ENCODE measurements around the gene SLC3A2.

The SLC3A2 gene

DNA sequence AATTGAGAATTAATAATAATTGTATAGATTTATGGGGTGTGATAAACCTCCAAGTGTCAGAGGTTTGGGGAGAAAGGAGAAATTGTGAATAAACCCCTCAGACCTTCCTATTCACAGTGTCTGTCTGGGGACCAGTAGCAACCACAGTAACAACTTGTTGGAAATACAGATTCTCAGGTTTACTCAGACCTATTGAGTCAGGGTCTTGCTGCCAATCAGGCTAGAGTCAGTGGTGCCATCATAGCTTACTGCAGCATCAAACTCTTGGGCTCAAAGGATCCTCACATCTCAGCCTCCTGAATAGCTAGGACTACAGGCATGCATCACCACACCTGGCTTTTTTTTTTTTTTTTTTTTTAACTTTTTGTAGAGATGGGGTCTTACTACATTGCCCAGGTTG is 17.3 kb downstream of the SLC3A2 start:
- no peaks in the 10 kb centered on the region for H3K9me3 ChIP-seq
- H3K36me3 ChIP-seq (replicated peaks), result no peaks in the 10 kb centered on the region
- no peak for DNase-seq (ENCODE audit: low spot score in 2 of 2)
- H3K27me3 ChIP-seq (ENCODE audit: low read depth), result peaks cover 11% of the 10 kb centered on the region
- H3K4me3 ChIP-seq, result no peak overlapping the region
- in situ Hi-C loops (cut with MboI; ENCODE audit: low sequenced_read_pairs), result no loop called here
- peaks cover 2% of the 10 kb centered on the region; the same call in 1 of the 2 replicates for H3K4me1 ChIP-seq

- H3K4me3 ChIP-seq, result no peak overlapping the region
- DNase-seq (ENCODE audit: low spot score in 2 of 2), result no peak
- peaks cover 2% of the 10 kb centered on the region; the same call in 1 of the 2 replicates for H3K4me1 ChIP-seq
- peaks cover 11% of the 10 kb centered on the region for H3K27me3 ChIP-seq (ENCODE audit: low read depth)
- H3K36me3 ChIP-seq (replicated peaks), result no peaks in the 10 kb centered on the region
- no peaks in the 10 kb centered on the region for H3K9me3 ChIP-seq
- in situ Hi-C loops (cut with MboI; ENCODE audit: low sequenced_read_pairs), result loop anchor here (25.0 kb wide), 1 partner anchor 759 kb away; the partner anchor contains the start of gene ATL3
These were observed 22.2 kb downstream of the SLC3A2 start for GRCh38 chr11:62902932-62903331.

GRCh38 chr11:62905296-62905695 is 24.6 kb downstream of the SLC3A2 start:
- H3K27me3 ChIP-seq (ENCODE audit: low read depth), result peaks cover 11% of the 10 kb centered on the region
- no peak overlapping the region for H3K4me3 ChIP-seq
- no peaks in the 10 kb centered on the region for H3K4me1 ChIP-seq
- H3K36me3 ChIP-seq (replicated peaks), result no peaks in the 10 kb centered on the region
- in situ Hi-C loops (cut with MboI; ENCODE audit: low sequenced_read_pairs), result loop anchor here (5.0 to 25.0 kb wide), 3 partner anchors 117 to 757 kb away; partner anchors contain the start of gene ATL3
- DNase-seq (ENCODE audit: low spot score in 2 of 2), result no peak
- no peaks in the 10 kb centered on the region for H3K9me3 ChIP-seq

DNA sequence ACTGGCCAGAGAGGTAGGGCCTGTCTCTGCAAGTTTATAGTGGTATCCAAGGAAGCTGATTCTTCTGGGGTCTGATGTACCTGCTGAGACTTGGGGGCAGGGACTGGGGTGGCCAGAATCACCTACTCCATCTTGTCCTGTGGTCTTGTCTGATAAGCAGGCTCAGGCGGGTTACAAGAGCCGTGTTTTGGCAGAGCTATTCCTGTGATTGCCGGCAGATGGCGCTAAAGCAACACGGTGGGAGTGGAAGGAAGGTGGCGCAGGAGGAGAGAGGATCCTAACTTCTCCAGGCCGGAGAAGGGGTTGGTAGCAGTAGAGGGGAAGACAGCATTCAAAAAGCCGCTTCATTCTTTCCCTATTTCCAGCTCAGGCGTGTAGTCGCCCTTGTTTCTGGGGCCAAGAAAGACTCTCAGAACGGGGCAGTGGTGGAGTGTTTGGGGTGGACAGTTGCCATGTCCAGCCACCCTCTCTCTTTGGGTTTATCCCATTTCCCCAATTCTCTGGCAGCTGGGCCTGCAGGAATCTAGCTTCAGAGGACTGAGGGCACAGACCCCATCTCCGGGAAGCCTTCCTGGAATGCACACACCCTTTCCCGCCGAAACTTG is 25.3 kb downstream of the SLC3A2 start:
- Histone ChIP-seq H3K36me3 (replicated peaks) (no peaks in the 10 kb centered on the region), H3K27me3 (ENCODE audit: low read depth) (peaks cover 11% of the 10 kb centered on the region), H3K4me3 (no peak overlapping the region), H3K9me3 (no peaks in the 10 kb centered on the region), H3K4me1 (no peaks in the 10 kb centered on the region)
- DNase-seq (ENCODE audit: low spot score in 2 of 2), result peak; percentile 72 to 88
- in situ Hi-C loops (cut with MboI; ENCODE audit: low sequenced_read_pairs), result loop anchor here (5.0 to 25.0 kb wide), 3 partner anchors 116 to 756 kb away; partner anchors contain the start of gene ATL3

GRCh38 chr11:62908468-62909072 is 27.9 kb downstream of the SLC3A2 start:
- no peak for DNase-seq (ENCODE audit: low spot score in 2 of 2)
- in situ Hi-C loops (cut with MboI; ENCODE audit: low sequenced_read_pairs), result loop anchor here (5.0 to 25.0 kb wide), 3 partner anchors 114 to 754 kb away; partner anchors contain the start of gene ATL3
- H3K4me1 ChIP-seq, result no peaks in the 10 kb centered on the region
- no peaks in the 10 kb centered on the region for H3K36me3 ChIP-seq (replicated peaks)
- no peaks in the 10 kb centered on the region for H3K27me3 ChIP-seq (ENCODE audit: low read depth)
- no peak overlapping the region for H3K4me3 ChIP-seq
- H3K9me3 ChIP-seq, result no peaks in the 10 kb centered on the region

DNA sequence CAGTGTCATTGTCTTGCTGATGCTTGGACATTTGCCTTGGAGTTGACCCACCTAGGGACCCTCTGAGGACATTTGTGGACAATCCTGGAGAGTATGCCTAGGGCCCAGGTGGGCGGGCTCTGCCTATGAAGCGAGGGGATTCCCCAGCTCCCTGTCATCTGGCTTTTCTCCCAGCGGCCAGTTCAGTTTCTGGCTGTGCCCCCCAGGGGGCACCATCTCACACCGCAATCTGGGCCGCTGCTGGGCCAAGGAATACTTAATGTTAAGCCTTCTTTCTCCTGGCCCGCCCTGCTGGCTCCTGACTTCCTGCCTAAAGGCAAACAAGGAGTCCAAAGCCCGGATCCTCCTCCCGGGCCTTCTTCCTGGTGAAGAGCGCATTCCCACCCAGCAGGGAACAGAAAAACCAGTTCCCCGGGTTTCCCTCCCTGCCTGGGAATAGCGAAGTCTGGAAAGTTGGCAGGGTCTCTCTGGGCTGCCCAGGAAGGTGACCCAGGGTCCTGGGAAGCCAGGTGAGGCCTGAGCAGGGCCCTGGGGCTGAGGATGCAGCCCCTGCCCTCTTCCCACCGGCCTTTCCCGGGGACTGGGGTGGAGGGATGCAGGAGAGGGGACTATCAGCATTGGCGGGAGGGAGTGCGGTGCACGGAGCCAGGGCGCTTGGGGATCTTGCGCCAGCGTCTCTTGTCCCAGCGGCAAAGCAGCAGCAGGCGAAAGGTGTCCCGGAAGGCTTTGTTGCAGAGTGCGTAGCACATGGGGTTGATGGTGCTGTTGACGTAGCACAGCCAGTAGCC is 28.6 kb downstream of the SLC3A2 start:
- Histone ChIP-seq H3K36me3 (replicated peaks) (no peaks in the 10 kb centered on the region), H3K27me3 (ENCODE audit: low read depth) (no peaks in the 10 kb centered on the region), H3K4me1 (no peaks in the 10 kb centered on the region), H3K4me3 (no peak overlapping the region), H3K9me3 (no peaks in the 10 kb centered on the region)
- peak; percentile 48 to 78 for DNase-seq (ENCODE audit: low spot score in 2 of 2)
- in situ Hi-C loops (cut with MboI; ENCODE audit: low sequenced_read_pairs), result loop anchor here (5.0 to 25.0 kb wide), 3 partner anchors 113 to 753 kb away; partner anchors contain the start of gene ATL3

- no peaks in the 10 kb centered on the region for H3K4me1 ChIP-seq
- no peak for DNase-seq (ENCODE audit: low spot score in 2 of 2)
- H3K9me3 ChIP-seq, result no peaks in the 10 kb centered on the region
- H3K36me3 ChIP-seq (replicated peaks), result no peaks in the 10 kb centered on the region
- in situ Hi-C loops (cut with MboI; ENCODE audit: low sequenced_read_pairs), result loop anchor here (25.0 kb wide), 1 partner anchor 752 kb away; the partner anchor contains the start of gene ATL3
- no peak overlapping the region for H3K4me3 ChIP-seq
- no peaks in the 10 kb centered on the region for H3K27me3 ChIP-seq (ENCODE audit: low read depth)
These were observed 29.6 kb downstream of the SLC3A2 start for GRCh38 chr11:62910141-62910882.

GRCh38 chr11:62911137-62912130 is 30.7 kb downstream of the SLC3A2 start:
- Histone ChIP-seq H3K9me3 (no peaks in the 10 kb centered on the region), H3K36me3 (replicated peaks) (no peaks in the 10 kb centered on the region), H3K4me3 (no peak overlapping the region), H3K27me3 (ENCODE audit: low read depth) (no peaks in the 10 kb centered on the region), H3K4me1 (no peaks in the 10 kb centered on the region)
- DNase-seq (ENCODE audit: low spot score in 2 of 2), result no peak
- in situ Hi-C loops (cut with MboI; ENCODE audit: low sequenced_read_pairs), result loop anchor here (25.0 kb wide), 1 partner anchor 751 kb away; the partner anchor contains the start of gene ATL3

DNA sequence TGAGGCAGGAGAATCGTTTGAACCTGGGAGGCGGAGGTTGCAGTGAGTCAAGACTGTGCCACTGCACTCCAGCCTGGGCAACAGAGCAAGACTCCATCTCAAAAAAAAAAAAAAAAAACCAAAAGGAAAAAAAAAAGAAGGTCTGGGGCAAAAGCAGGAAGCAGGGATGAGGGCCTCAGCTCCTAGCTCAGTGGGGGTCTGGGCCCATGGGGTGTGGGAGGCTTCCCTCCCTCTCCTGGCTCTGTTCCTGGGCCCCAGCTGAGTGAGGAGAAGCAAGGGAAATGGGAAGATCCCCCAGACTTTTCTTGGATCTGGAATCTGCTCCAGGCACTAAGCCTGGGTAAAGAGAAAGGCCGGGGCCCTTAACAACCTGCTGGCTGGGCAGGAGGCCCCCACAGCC is 31.6 kb downstream of the SLC3A2 start:
- no peaks in the 10 kb centered on the region for H3K36me3 ChIP-seq (replicated peaks)
- no peak for DNase-seq (ENCODE audit: low spot score in 2 of 2)
- no peaks in the 10 kb centered on the region for H3K4me1 ChIP-seq
- H3K27me3 ChIP-seq (ENCODE audit: low read depth), result no peaks in the 10 kb centered on the region
- no peaks in the 10 kb centered on the region for H3K9me3 ChIP-seq
- in situ Hi-C loops (cut with MboI; ENCODE audit: low sequenced_read_pairs), result loop anchor here (25.0 kb wide), 1 partner anchor 750 kb away; the partner anchor contains the start of gene ATL3
- H3K4me3 ChIP-seq, result no peak overlapping the region

DNA sequence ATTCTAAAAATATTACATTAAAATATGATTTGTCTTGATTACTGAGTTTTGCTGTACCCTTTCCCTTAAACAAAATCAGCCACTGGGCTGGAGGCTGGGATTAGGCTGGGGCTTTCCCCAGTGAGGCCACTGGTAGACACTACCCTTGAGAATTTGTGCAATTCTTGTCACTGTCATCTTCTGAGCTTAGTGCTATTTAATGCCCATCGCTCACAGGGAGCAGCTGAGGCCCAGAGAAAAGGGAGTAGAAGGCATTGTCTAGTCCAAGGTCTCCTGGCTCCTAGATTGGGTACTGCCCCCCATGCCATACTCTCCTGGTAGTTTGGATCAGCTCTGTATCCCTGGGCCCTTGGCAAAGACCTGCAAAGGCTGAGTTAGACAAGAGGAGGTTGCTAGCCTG is 33.7 kb downstream of the SLC3A2 start:
- in situ Hi-C loops (cut with MboI; ENCODE audit: low sequenced_read_pairs), result loop anchor here (25.0 kb wide), 1 partner anchor 748 kb away; the partner anchor contains the start of gene ATL3

DNA sequence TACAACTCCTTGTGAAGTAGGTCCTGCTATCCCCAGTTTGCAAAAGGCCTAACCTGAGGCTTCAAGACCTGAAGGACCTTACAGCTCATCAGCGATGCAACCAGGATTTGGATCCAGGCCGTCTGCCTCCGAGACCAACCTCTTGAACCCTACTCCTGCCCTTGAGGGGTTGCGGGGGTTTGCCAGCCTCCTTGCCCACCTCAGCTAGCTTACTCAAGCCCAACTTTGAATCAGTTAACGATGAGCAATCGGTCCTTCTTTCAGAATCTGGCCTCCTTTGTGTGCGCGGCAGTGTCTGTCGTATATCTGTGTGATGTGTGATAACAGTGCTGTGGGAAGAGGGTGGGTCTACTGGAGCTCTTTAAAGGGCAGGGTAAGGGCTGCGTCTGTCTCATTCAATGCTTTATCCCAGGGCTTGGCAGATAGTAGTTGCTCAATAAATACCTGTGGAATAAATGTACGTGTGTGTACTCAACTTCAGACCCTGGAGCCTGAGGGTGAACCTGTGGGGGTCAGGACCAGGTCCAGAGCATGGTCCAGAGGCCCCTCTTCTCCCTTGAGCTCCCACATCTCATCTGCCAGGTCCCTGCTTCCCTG is 37.3 kb downstream of the SLC3A2 start:
- in situ Hi-C loops (cut with MboI; ENCODE audit: low sequenced_read_pairs), result loop anchor here (25.0 kb wide), 1 partner anchor 744 kb away; the partner anchor contains the start of gene ATL3
- Histone ChIP-seq H3K4me3 (no peak overlapping the region), H3K9me3 (no peaks in the 10 kb centered on the region), H3K27me3 (ENCODE audit: low read depth) (peaks cover 6% of the 10 kb centered on the region; the same call in 1 of the 2 replicates), H3K36me3 (replicated peaks) (no peaks in the 10 kb centered on the region), H3K4me1 (no peaks in the 10 kb centered on the region)
- DNase-seq (ENCODE audit: low spot score in 2 of 2), result no peak

More for the DNA sequence above, 33.7 kb downstream of the SLC3A2 start:
- DNase-seq (ENCODE audit: low spot score in 2 of 2), result no peak
- Histone ChIP-seq H3K4me3 (no peak overlapping the region), H3K4me1 (no peaks in the 10 kb centered on the region), H3K9me3 (no peaks in the 10 kb centered on the region), H3K27me3 (ENCODE audit: low read depth) (no peaks in the 10 kb centered on the region), H3K36me3 (replicated peaks) (no peaks in the 10 kb centered on the region)

- Histone ChIP-seq H3K9me3 (no peaks in the 10 kb centered on the region), H3K27me3 (ENCODE audit: low read depth) (peaks cover 6% of the 10 kb centered on the region; the same call in 1 of the 2 replicates), H3K36me3 (replicated peaks) (no peaks in the 10 kb centered on the region), H3K4me3 (no peak overlapping the region), H3K4me1 (peaks cover 1% of the 10 kb centered on the region; the same call in 1 of the 2 replicates)
- in situ Hi-C loops (cut with MboI; ENCODE audit: low sequenced_read_pairs), result loop anchor here (25.0 kb wide), 1 partner anchor 744 kb away; the partner anchor contains the start of gene ATL3
- DNase-seq (ENCODE audit: low spot score in 2 of 2), result no peak
These were observed 37.8 kb downstream of the SLC3A2 start for GRCh38 chr11:62918531-62918930.
